Subcutaneous abdominal adipose tissue (tissue), 5 donors: ENCODE measurements around the gene SMIM35.

Experiments used
- H3K27ac ChIP-seq: one replicate; pipeline ENCODE4 v1.7.0; 2013; ENCODE audit warnings: low read depth, mild to moderate bottlenecking, inconsistent platforms, low read length, moderate library complexity
- H3K27me3 ChIP-seq, 5 donors: one replicate each; pipeline ENCODE4 v1.7.0; 2013; ENCODE audit warnings: low read length in 5 of 5, inconsistent platforms in 1 of 5; ENCODE audit not compliant: control insufficient read depth in 5 of 5, insufficient read depth in 4 of 5
- H3K36me3 ChIP-seq, 5 donors: one replicate each; pipeline ENCODE4 v1.7.0; 2013; ENCODE audit warnings: low read length in 5 of 5; ENCODE audit not compliant: control insufficient read depth in 5 of 5, insufficient read depth in 5 of 5
- H3K4me1 ChIP-seq, 5 donors: one replicate each; pipeline ENCODE4 v1.7.0; 2013; ENCODE audit warnings: low read length in 5 of 5, mild to moderate bottlenecking in 3 of 5, moderate library complexity in 1 of 5; ENCODE audit not compliant: control insufficient read depth in 5 of 5, insufficient read depth in 5 of 5
- H3K4me3 ChIP-seq, 5 donors: one replicate each; pipeline ENCODE4 v1.7.0; 2013; ENCODE audit warnings: low read length in 5 of 5, low read depth in 1 of 5
- H3K9ac ChIP-seq, 5 donors: one replicate each; pipeline ENCODE4 v1.7.0; 2013; ENCODE audit warnings: low read length in 5 of 5, mild to moderate bottlenecking in 4 of 5, moderate library complexity in 3 of 5
- H3K9me3 ChIP-seq, 5 donors: one replicate each; pipeline ENCODE4 v1.7.0; 2013; ENCODE audit warnings: low read length in 5 of 5; ENCODE audit not compliant: control insufficient read depth in 5 of 5
- donor health status: healthy.
- donor health status: healthy.
- donor health status: healthy.
- donor health status: healthy.
- donor health status: healthy.

SMIM35 gene

DNA sequence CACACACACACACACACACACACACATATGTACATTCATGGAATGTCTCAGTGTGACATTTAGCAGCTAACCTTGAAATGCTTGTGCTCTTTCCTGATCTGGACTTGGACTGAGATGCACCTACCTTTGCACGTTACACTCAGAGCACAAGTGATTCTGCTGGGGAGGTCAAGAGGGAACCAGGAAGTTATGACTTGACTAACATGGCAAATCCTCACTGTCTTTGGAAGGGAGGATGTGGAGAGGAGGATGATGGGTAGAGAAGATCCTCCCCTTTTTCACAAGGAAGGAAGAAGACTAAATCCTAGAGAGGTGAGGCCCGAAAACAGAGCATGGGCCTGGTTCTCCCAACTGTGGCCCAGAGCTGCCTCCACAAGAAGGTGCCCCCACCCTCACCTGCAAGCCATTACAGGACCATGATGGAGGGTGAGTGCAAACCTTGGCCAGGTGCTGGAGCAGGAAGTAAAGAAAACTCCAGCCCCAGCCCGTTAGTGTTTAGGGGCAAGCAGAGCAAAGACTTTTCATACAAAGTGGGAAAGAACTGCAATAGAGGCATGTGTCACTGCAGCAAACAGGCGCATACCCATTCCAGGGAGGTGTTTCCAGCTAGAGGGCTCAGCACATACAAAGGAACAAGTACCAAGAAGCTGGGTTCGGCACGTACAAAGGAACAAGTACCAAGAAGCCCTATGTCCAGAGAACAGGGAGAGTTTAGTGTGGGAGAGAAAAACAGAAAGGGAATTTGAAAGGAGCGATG lies 39.5 kb upstream of the SMIM35 start:
- Histone ChIP-seq H3K9me3 (no peaks in the 10 kb centered on the region), H3K36me3 (no peaks in the 10 kb centered on the region), H3K4me3 (no peak overlapping the region), H3K9ac (no peak overlapping the region), H3K27ac (no peak overlapping the region), H3K27me3 (peaks cover 0 to 3% (median 0%) of the 10 kb centered on the region in 5 donors), H3K4me1 (peaks cover 0 to 17% (median 0%) of the 10 kb centered on the region in 5 donors)

GRCh38 chr11:118124929-118125535 lies 38.3 kb upstream of the SMIM35 start:
- no peak overlapping the region for H3K27ac ChIP-seq
- no peaks in the 10 kb centered on the region for H3K9me3 ChIP-seq
- peaks cover 0 to 17% (median 0%) of the 10 kb centered on the region in 5 donors for H3K4me1 ChIP-seq
- no peaks in the 10 kb centered on the region for H3K36me3 ChIP-seq
- H3K27me3 ChIP-seq, result peaks cover 0 to 3% (median 0%) of the 10 kb centered on the region in 5 donors
- H3K9ac ChIP-seq, result no peak overlapping the region
- no peak overlapping the region for H3K4me3 ChIP-seq

GRCh38 chr11:118120793-118121192 lies 34.0 kb upstream of the SMIM35 start:
- Histone ChIP-seq H3K9ac (no peak overlapping the region), H3K9me3 (no peaks in the 10 kb centered on the region), H3K4me3 (no peak overlapping the region), H3K27me3 (peaks cover 0 to 3% (median 0%) of the 10 kb centered on the region in 5 donors), H3K27ac (no peak overlapping the region), H3K36me3 (no peaks in the 10 kb centered on the region), H3K4me1 (peaks cover 0 to 7% (median 0%) of the 10 kb centered on the region in 5 donors)

DNA sequence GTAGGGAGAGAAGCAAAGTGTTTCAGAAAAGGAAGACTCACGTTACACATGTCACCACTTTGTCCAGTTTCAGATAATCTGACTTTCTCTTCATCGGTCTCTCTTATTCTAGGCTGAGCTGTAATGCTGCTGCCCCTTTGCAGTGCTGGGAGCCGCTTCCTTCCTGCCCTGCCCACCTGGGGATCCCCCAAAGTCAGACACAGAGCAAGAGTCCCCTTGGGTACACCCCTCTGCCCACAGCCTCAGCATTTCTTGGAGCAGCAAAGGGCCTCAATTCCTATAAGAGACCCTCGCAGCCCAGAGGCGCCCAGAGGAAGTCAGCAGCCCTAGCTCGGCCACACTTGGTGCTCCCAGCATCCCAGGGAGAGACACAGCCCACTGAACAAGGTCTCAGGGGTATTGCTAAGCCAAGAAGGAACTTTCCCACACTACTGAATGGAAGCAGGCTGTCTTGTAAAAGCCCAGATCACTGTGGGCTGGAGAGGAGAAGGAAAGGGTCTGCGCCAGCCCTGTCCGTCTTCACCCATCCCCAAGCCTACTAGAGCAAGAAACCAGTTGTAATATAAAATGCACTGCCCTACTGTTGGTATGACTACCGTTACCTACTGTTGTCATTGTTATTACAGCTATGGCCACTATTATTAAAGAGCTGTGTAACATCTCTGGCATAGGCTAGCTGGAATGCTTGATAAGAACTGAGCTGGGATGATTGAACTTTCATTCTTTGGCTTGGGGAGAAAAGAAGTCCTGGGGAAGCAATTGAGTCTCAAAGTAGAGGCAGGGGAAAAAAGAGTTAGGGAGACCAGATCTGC lies 31.2 kb upstream of the SMIM35 start:
- Histone ChIP-seq H3K36me3 (no peaks in the 10 kb centered on the region), H3K4me1 (no peaks in the 10 kb centered on the region), H3K4me3 (no peak overlapping the region), H3K9ac (no peak overlapping the region), H3K27ac (no peak overlapping the region), H3K9me3 (no peaks in the 10 kb centered on the region), H3K27me3 (peaks cover 0 to 7% (median 0%) of the 10 kb centered on the region in 5 donors)

- Histone ChIP-seq H3K27me3 (peaks cover 0 to 11% (median 2%) of the 10 kb centered on the region in 5 donors), H3K9ac (no peak overlapping the region), H3K9me3 (no peaks in the 10 kb centered on the region), H3K4me3 (no peak overlapping the region), H3K36me3 (no peaks in the 10 kb centered on the region), H3K27ac (no peak overlapping the region), H3K4me1 (no peaks in the 10 kb centered on the region)
Measured at GRCh38 chr11:118115048-118115447, 28.3 kb upstream of the SMIM35 start.

DNA sequence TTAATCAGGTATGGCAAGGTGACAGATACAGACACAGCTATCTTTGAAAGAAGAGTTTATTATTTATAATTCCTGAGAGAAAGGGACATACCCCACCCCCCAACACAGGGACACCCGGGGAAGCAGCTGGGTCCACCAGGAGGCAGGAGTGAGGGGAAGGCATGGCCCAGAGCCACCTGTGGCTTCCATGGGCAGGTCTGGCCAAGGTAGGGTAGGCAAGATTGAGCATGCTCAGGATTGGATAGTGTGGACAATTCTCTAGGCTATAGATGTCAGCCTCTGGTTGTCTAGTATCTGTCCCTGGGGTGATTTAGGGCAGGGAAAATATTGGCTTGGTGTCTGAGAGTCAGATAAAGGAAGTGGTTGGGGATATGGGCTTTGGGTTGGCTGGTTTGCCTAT lies 27.5 kb upstream of the SMIM35 start:
- H3K4me3 ChIP-seq, result no peak overlapping the region
- H3K27me3 ChIP-seq, result peaks cover 0 to 11% (median 2%) of the 10 kb centered on the region in 5 donors
- no peak overlapping the region for H3K27ac ChIP-seq
- no peak overlapping the region for H3K9ac ChIP-seq
- no peaks in the 10 kb centered on the region for H3K36me3 ChIP-seq
- H3K9me3 ChIP-seq, result no peaks in the 10 kb centered on the region
- no peaks in the 10 kb centered on the region for H3K4me1 ChIP-seq

GRCh38 chr11:118112711-118113430 lies 26.1 kb upstream of the SMIM35 start:
- H3K36me3 ChIP-seq, result no peaks in the 10 kb centered on the region
- H3K9ac ChIP-seq, result no peak overlapping the region

DNA sequence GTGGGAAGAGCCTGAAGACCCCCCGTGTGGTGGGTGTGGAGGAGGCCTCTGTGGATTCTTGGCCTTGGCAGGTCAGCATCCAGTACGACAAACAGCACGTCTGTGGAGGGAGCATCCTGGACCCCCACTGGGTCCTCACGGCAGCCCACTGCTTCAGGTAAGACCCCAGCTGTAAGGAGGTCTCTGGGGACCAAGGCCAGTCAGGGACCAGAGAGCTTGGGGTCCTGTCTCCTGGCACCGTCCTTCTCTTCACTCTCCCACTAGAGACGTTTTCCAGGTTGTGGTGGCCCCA lies 24.9 kb upstream of the SMIM35 start:
- no peaks in the 10 kb centered on the region for H3K36me3 ChIP-seq
- peaks cover 0 to under 1% (median 0%) of the 10 kb centered on the region in 5 donors for H3K4me1 ChIP-seq
- H3K9me3 ChIP-seq, result no peaks in the 10 kb centered on the region
- H3K27ac ChIP-seq, result no peak overlapping the region
- peaks cover 0 to 8% (median 0%) of the 10 kb centered on the region in 5 donors for H3K27me3 ChIP-seq
- no peak overlapping the region for H3K4me3 ChIP-seq
- no peak overlapping the region for H3K9ac ChIP-seq

More at GRCh38 chr11:118112711-118113430, 26.1 kb upstream of the SMIM35 start:
- Histone ChIP-seq H3K27ac (no peak overlapping the region), H3K9me3 (no peaks in the 10 kb centered on the region), H3K4me3 (no peak overlapping the region), H3K4me1 (no peaks in the 10 kb centered on the region), H3K27me3 (peaks cover 0 to 11% (median 2%) of the 10 kb centered on the region in 5 donors)

DNA sequence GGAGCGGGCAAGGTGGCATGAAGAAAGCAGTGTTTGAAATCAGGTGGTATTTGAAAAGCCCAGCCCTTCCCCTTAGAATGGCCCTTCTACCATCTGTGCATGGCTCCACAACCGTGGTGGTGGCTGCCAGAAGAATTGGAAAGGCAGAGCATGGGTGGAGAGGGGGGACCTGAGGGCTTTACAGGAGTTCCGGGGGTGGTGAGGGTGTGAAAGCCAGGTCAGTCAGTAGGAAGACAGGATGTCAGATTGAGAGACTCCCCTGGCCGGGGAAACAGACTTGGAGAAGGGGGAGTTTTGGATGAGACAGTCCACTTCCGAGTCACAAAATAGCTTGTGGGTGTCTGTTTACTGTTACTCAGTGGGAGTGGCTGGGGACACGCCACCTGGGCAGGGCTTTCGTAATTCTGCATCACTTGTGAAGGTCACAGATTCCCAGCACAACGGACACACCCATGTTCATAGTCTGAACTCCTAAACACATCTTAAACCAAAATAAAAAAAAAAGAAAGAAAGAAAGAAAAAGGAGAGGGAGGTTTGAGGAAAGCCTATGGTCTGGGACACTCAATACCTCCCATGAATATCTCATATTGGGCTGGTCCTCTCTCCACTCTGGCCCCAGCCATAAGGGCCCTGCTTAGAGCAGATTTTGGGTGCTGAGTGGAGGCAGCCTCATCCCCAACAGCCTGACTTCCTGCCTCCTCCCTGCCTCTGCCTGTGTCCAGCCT lies 24.4 kb upstream of the SMIM35 start:
- no peaks in the 10 kb centered on the region for H3K36me3 ChIP-seq
- no peak overlapping the region for H3K27ac ChIP-seq
- no peak overlapping the region for H3K9ac ChIP-seq
- H3K27me3 ChIP-seq, result peaks cover 0 to 8% (median 0%) of the 10 kb centered on the region in 5 donors
- H3K9me3 ChIP-seq, result no peaks in the 10 kb centered on the region
- H3K4me3 ChIP-seq, result no peak overlapping the region
- peaks cover 0 to 5% (median 0%) of the 10 kb centered on the region in 5 donors for H3K4me1 ChIP-seq
